ENCODE results near the gene TAS2R41.

TAS2R41 gene

DNA sequence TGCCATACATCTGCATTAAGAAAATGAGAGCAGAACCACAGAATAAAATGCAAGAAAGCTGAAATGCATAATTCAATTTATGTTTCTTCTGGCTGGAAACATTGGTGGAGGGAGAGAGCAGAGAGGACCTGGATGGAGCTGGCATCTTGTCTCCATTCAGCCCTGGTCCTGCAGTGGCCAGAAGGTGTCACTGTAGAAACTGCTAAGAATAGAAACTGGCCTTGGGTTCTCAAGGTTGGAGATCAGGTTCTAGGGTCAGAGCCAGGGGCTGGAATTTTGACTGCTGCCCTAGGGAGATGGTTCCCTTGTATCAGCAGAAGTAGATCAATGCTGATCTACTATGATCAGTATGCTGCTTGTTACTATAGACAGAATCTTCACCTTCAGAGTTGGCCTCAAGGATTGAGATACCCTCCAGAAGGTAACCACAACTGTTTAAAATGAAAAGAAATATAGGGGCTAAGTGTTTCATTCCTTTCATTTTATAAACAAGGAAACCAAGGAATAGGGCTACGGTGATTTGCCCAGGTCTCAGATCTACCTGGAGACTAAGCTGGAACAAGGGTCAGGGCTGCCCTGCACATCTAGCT lies 13.1 kb downstream of the TAS2R41 start:
- Histone ChIP-seq H3K27me3 (replicated peaks; ENCODE audit: control insufficient read depth, insufficient read depth, low read length, poor library complexity, severe bottlenecking) (no peaks in the 10 kb centered on the region), H3K27ac (ENCODE audit: insufficient read depth, low read length, poor library complexity, severe bottlenecking) (no peak overlapping the region), H3K36me3 (ENCODE audit: control insufficient read depth, insufficient read depth, low read length) (no peaks in the 10 kb centered on the region), H3K4me3 (ENCODE audit: insufficient read depth, low read depth, low read length, poor library complexity, severe bottlenecking) (no peak overlapping the region), H3K9me3 (ENCODE audit: control insufficient read depth, low read length) (no peaks in the 10 kb centered on the region), H3K4me1 (ENCODE audit: control insufficient read depth, insufficient read depth, low read length, poor library complexity, severe bottlenecking) (no peaks in the 10 kb centered on the region)
- no peak for DNase-seq

DNA sequence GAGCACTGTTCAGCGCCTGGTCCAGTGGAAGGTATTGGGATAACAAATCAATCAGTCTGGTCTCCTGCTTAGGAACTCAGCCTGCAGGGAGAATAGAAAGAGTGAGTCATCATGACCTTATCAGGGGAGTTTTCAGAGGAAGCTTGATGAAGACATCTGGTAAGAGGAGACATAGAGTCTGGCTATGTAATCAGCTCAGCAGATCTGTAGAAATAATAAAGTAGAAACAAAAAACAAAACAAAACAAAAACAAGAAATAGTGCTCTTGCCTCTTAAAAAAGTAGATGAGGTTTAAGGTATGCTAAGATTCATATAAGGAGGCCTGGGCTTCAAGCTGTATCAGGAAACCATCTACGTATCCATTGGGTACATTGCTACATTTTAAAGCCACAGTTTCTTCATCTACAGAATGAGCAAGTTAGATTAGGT lies 14.4 kb downstream of the TAS2R41 start:
- Histone ChIP-seq H3K27ac (ENCODE audit: insufficient read depth, low read length, poor library complexity, severe bottlenecking) (no peak overlapping the region), H3K4me1 (ENCODE audit: control insufficient read depth, insufficient read depth, low read length, poor library complexity, severe bottlenecking) (no peaks in the 10 kb centered on the region), H3K36me3 (ENCODE audit: control insufficient read depth, insufficient read depth, low read length) (no peaks in the 10 kb centered on the region), H3K27me3 (replicated peaks; ENCODE audit: control insufficient read depth, insufficient read depth, low read length, poor library complexity, severe bottlenecking) (no peaks in the 10 kb centered on the region), H3K4me3 (ENCODE audit: insufficient read depth, low read depth, low read length, poor library complexity, severe bottlenecking) (no peak overlapping the region), H3K9me3 (ENCODE audit: control insufficient read depth, low read length) (no peaks in the 10 kb centered on the region)
- DNase-seq = no peak

DNA sequence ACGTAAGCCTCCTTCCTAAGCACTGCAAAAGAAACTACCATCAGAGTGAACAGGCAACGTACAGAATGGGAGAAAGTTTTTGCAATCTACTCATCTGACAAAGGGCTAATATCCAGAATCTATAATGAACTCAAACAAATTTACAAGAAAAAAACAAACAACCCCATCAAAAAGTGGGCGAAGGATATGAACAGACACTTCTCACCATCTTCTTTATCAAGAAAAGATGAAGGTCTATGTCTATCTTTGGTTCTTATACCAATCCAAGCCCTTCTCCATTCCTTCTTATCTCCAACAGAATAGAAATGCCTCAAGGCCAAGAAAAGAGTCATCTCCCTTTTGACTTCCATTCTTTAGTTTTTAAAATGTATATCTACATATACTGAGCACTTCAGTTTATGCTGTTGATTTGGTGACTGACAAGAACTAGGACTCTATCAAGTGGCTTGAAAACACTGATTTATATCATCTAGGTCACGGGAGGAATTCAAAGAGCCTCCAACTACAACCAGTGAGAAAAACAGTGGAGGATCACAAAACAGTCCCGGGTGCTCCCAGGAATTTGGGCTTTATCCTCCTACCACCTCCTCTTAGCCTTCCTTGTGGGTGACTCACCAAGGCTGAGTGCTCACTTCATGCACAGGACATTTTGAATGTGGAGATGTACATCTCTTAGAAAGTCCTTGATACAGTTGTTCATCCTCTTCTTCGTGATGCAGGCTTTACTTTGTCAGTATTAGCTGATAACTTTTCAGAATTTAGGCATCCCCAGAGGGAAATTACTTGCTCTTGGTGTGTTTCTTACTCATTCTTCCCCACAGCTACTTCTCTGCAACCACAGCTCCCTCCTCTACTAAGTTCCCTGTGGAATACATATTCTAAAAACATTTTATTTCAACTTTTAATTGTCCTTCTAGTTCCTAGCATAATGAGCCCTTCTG lies 15.4 kb downstream of the TAS2R41 start:
- Histone ChIP-seq H3K27me3 (replicated peaks; ENCODE audit: control insufficient read depth, insufficient read depth, low read length, poor library complexity, severe bottlenecking) (no peaks in the 10 kb centered on the region), H3K9me3 (ENCODE audit: control insufficient read depth, low read length) (no peaks in the 10 kb centered on the region), H3K4me3 (ENCODE audit: insufficient read depth, low read depth, low read length, poor library complexity, severe bottlenecking) (no peak overlapping the region), H3K4me1 (ENCODE audit: control insufficient read depth, insufficient read depth, low read length, poor library complexity, severe bottlenecking) (no peaks in the 10 kb centered on the region), H3K36me3 (ENCODE audit: control insufficient read depth, insufficient read depth, low read length) (no peaks in the 10 kb centered on the region), H3K27ac (ENCODE audit: insufficient read depth, low read length, poor library complexity, severe bottlenecking) (no peak overlapping the region)
- DNase-seq = no peak

DNA sequence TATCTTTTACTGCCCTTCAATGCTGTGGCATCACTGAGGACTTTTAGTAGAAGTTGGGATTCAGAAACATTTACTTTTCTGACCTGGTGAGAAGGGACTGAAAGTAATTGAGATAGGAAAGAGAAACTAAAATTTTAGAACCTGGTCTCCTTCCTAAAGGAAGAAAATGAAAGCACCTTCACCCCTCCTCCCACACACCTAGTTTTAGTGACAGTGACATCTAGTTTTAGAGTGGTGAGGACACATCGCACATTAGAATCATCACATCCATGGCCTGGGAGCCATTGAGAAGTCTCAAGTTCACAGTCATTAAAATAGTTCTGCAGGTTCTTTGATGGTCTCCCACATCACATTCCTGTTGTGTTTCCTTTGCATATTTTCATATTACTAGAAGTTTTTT lies 16.1 kb downstream of the TAS2R41 start:
- H3K36me3 ChIP-seq (ENCODE audit: control insufficient read depth, insufficient read depth, low read length) = no peaks in the 10 kb centered on the region
- H3K4me1 ChIP-seq (ENCODE audit: control insufficient read depth, insufficient read depth, low read length, poor library complexity, severe bottlenecking) = no peaks in the 10 kb centered on the region
- H3K4me3 ChIP-seq (ENCODE audit: insufficient read depth, low read depth, low read length, poor library complexity, severe bottlenecking) = no peak overlapping the region
- H3K9me3 ChIP-seq (ENCODE audit: control insufficient read depth, low read length) = no peaks in the 10 kb centered on the region
- H3K27ac ChIP-seq (ENCODE audit: insufficient read depth, low read length, poor library complexity, severe bottlenecking) = no peak overlapping the region
- DNase-seq = no peak
- H3K27me3 ChIP-seq (replicated peaks; ENCODE audit: control insufficient read depth, insufficient read depth, low read length, poor library complexity, severe bottlenecking) = no peaks in the 10 kb centered on the region

DNA sequence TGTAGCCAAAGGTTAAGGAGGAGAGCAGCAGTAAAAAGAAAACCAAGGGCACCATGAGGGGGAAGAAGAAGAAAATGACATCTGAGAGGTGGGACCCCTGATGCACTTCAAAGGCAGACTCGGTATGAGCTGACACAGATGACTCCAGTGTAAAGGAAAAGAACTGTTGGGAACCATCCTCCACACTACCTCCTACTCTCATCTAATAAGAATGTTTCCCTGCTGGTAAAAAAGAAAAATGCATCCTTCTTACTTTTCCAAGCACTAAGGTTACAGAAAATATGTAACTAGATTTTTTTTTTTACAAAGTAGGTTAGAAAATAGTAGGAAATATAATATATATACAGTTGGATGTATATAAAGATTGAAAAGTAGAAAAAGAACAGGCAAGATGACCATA lies 16.9 kb downstream of the TAS2R41 start:
- H3K4me3 ChIP-seq (ENCODE audit: insufficient read depth, low read depth, low read length, poor library complexity, severe bottlenecking) = no peak overlapping the region
- H3K27me3 ChIP-seq (replicated peaks; ENCODE audit: control insufficient read depth, insufficient read depth, low read length, poor library complexity, severe bottlenecking) = no peaks in the 10 kb centered on the region
- no peaks in the 10 kb centered on the region for H3K4me1 ChIP-seq (ENCODE audit: control insufficient read depth, insufficient read depth, low read length, poor library complexity, severe bottlenecking)
- no peak for DNase-seq
- no peaks in the 10 kb centered on the region for H3K9me3 ChIP-seq (ENCODE audit: control insufficient read depth, low read length)
- H3K36me3 ChIP-seq (ENCODE audit: control insufficient read depth, insufficient read depth, low read length) = no peaks in the 10 kb centered on the region
- H3K27ac ChIP-seq (ENCODE audit: insufficient read depth, low read length, poor library complexity, severe bottlenecking) = no peak overlapping the region

DNA sequence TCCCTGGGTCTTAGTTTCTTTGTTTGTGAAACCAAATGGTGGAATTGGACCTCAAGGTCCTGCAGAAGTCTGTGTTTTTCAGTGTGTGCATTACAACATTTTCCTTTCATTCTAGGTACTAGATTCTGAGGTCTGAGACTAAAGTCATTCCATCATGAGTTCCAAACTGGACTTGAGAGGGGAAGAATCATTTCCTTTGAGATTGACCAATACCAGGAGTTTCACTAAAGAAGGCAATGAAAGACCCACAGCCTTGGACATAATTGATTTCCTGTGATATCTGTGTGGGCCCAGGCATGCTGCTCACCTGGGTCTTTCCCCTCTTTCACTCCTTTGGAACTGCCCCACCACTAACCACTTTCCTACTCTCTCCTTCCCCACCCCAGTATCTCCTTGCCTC lies 18.2 kb downstream of the TAS2R41 start:
- no peaks in the 10 kb centered on the region for H3K4me1 ChIP-seq (ENCODE audit: control insufficient read depth, insufficient read depth, low read length, poor library complexity, severe bottlenecking)
- H3K9me3 ChIP-seq (ENCODE audit: control insufficient read depth, low read length) = no peaks in the 10 kb centered on the region
- H3K36me3 ChIP-seq (ENCODE audit: control insufficient read depth, insufficient read depth, low read length) = no peaks in the 10 kb centered on the region
- H3K4me3 ChIP-seq (ENCODE audit: insufficient read depth, low read depth, low read length, poor library complexity, severe bottlenecking) = no peak overlapping the region
- no peaks in the 10 kb centered on the region for H3K27me3 ChIP-seq (replicated peaks; ENCODE audit: control insufficient read depth, insufficient read depth, low read length, poor library complexity, severe bottlenecking)
- H3K27ac ChIP-seq (ENCODE audit: insufficient read depth, low read length, poor library complexity, severe bottlenecking) = no peak overlapping the region
- no peak for DNase-seq

DNA sequence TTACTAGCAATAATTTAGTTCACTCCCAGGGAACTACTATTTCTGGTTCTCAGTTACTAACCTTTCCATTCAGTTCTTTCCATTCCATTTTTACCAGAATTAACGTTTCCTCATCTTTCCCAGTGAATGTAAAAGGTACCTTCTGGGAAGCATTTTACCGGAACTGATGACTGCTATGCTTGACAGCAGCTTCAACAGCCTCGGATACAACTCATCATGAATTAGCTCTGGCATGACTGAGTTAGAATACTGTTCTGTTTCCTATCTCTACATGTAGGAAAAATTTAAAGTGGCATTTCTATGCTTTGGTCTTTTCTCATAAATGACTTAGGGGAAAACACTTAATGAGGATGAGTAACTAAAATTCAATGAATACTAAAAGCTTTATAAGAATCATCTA lies 18.6 kb downstream of the TAS2R41 start:
- DNase-seq = no peak
- Histone ChIP-seq H3K27ac (ENCODE audit: insufficient read depth, low read length, poor library complexity, severe bottlenecking) (no peak overlapping the region), H3K27me3 (replicated peaks; ENCODE audit: control insufficient read depth, insufficient read depth, low read length, poor library complexity, severe bottlenecking) (no peaks in the 10 kb centered on the region), H3K36me3 (ENCODE audit: control insufficient read depth, insufficient read depth, low read length) (no peaks in the 10 kb centered on the region), H3K4me1 (ENCODE audit: control insufficient read depth, insufficient read depth, low read length, poor library complexity, severe bottlenecking) (no peaks in the 10 kb centered on the region), H3K9me3 (ENCODE audit: control insufficient read depth, low read length) (no peaks in the 10 kb centered on the region), H3K4me3 (ENCODE audit: insufficient read depth, low read depth, low read length, poor library complexity, severe bottlenecking) (no peak overlapping the region)

DNA sequence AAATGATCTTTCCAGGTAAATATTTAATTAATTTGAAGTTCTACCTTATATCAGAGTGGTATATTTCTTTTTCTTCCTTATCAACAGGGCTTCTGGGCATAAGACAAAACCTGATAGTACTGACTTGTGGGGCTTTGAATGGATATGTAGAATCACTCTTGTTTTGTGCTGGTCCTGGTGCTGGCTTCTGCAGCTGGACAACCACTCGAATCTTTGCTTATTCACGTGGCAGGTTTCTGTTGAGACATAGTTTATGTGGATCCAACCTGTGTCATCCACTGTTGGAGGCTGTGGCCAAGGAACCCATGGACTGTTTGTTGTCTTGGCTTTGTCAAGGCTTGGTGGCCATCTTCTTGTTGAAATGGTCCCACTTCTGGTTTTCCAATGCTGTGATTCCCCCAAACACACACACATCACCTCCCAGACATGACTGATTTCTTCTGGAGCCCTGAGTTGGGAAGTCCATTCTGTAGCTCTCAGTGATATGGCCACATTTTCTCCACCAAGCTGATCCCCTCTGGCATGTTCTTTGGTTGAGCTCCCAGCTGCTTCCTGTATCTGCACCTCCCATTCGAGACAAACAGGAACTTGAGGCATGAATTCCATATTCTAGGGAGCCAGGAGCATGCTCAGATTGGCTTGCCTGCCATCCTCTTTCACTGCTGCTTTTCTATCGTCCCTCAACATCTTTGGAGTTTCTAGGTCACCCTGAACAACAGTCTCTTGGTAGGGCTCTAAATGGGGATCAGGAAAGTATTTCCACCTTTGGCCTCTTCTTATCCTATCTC lies 19.5 kb downstream of the TAS2R41 start:
- no peaks in the 10 kb centered on the region for H3K27me3 ChIP-seq (replicated peaks; ENCODE audit: control insufficient read depth, insufficient read depth, low read length, poor library complexity, severe bottlenecking)
- no peaks in the 10 kb centered on the region for H3K4me1 ChIP-seq (ENCODE audit: control insufficient read depth, insufficient read depth, low read length, poor library complexity, severe bottlenecking)
- no peak overlapping the region for H3K27ac ChIP-seq (ENCODE audit: insufficient read depth, low read length, poor library complexity, severe bottlenecking)
- no peaks in the 10 kb centered on the region for H3K36me3 ChIP-seq (ENCODE audit: control insufficient read depth, insufficient read depth, low read length)
- H3K4me3 ChIP-seq (ENCODE audit: insufficient read depth, low read depth, low read length, poor library complexity, severe bottlenecking) = no peak overlapping the region
- H3K9me3 ChIP-seq (ENCODE audit: control insufficient read depth, low read length) = no peaks in the 10 kb centered on the region
- no peak for DNase-seq

DNA sequence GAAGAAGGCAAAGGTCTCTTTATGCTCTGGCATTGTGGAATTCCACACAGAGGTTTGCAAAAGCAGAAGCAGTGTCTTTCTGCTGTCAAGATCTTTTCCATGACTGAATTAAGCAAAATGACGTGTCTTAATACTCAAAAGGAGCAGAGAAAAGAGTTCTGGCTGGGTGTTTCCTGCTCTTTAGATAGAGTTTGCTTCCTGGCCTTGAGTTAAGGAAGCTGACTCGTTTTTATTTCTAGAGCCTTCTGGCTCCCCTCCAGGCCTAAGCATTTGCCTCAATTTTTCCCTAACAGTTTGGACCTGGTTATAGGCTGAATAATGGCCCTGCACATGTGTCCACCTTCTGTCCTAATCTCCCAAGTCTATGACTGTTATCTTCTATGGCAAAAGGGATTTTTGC lies 21.6 kb downstream of the TAS2R41 start:
- no peaks in the 10 kb centered on the region for H3K4me1 ChIP-seq (ENCODE audit: control insufficient read depth, insufficient read depth, low read length, poor library complexity, severe bottlenecking)
- H3K9me3 ChIP-seq (ENCODE audit: control insufficient read depth, low read length) = no peaks in the 10 kb centered on the region
- H3K27ac ChIP-seq (ENCODE audit: insufficient read depth, low read length, poor library complexity, severe bottlenecking) = no peak overlapping the region
- DNase-seq = no peak
- H3K36me3 ChIP-seq (ENCODE audit: control insufficient read depth, insufficient read depth, low read length) = no peaks in the 10 kb centered on the region
- no peaks in the 10 kb centered on the region for H3K27me3 ChIP-seq (replicated peaks; ENCODE audit: control insufficient read depth, insufficient read depth, low read length, poor library complexity, severe bottlenecking)
- no peak overlapping the region for H3K4me3 ChIP-seq (ENCODE audit: insufficient read depth, low read depth, low read length, poor library complexity, severe bottlenecking)
